Measurements from ENCODE around the gene PRICKLE4.

DNA sequence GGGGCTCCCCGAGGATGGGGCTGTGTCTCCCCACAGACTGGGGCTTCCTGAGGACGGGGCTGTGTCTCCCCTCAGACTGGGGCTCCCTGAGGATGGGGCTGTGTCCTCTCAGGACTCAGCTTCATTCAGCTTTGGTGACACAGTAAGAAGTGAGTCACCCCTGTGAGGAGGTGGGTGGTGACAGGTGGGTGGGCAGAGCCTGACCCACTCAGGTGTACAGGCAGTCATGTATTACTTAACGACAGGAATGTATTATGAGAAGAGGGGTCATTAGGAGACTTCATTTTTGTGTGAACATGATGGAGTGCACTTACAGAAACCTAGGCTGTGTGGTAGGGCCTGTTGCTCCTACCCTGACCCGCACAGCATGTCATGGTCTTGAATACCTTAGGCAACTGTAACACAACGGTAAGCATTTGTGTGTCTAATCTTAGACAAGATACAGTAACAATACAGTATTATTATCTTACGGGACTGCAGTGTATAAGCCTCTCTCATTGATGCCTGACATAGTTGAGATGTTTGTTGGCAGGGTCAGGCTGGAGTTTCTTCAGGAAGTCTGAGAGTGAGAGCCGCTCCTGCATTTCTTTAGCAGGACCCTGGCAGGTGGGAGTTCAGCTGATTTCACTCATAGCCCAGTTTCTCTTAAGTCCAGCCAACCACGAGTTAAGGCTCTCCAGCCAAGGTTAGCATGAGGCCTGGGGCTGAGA, 22.5 kb upstream of the PRICKLE4 start:
- no peak for TF ChIP-seq CTCF (conservative IDR thresholded peaks at IDR 0.05; ENCODE audit: low read length)
- no peak for TF ChIP-seq EZH2phosphoT487 (IDR thresholded peaks at IDR 0.05; ENCODE audit: borderline replicate concordance)
